ENCODE data around the gene BAAT. TPM values are rescaled to one million over a fixed set of nuclear protein-coding genes. Genes with fewer than 3 reads are reported as not detected.

Gene BAAT
- total and polyA plus RNA-seq, 2 of the 13 experiments (the other 11 are each of a cell fraction or from before 2014, with no cell fraction given) = 0.71 to 7.9 TPM

DNA sequence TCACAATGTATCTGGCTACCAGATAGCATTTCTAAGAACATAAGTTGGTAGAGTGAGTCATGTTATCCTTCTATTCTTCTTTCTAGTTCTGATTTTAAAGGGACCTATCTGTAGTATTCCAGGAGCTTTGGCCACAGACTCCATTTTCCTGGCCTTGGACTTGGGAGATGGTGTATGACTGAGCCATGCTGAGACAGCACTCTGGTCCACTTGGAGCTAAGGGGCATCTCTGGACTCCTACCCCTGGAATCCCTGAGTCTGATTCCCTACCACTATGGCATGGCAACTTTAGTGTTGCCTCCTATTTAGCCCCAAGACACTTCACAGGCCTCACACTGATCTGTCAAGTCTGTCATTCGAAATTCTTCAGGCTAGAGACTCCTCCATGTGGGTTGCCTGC lies 58.8 kb downstream of the BAAT start:
- in situ Hi-C loops (cut with HindIII; ENCODE audit: extremely low pct_ligation_motif_present, low pct_unique_long_range_greater_than_20kb) = loop anchor here (10.0 kb wide), 1 partner anchor 209 kb away; the partner anchor contains the start of gene RNF20
- ATAC-seq (no peak), DNase-seq (ENCODE audit: low spot score) (no peak), FAIRE-seq (no peak)
- Histone ChIP-seq H3K4me3 (replicated peaks in 1 of 3; ENCODE audit: insufficient read depth in 1 of 3, low read depth in 2 of 3, low read length in 3 of 3) (no peak overlapping the region), H2AFZ (ENCODE audit: low read length) (no peak overlapping the region), H3K9ac (ENCODE audit: insufficient read depth, low read depth, low read length) (peak overlapping the region; percentile 26; the same call in 1 of the 2 replicates), H3K4me1 (ENCODE audit: insufficient read depth, low read length) (peaks cover 78% of the 10 kb centered on the region), H3K27me3 (ENCODE audit: control insufficient read depth in 1 of 2, insufficient read depth in 2 of 2, low read length in 2 of 2) (no peaks in the 10 kb centered on the region), H3K4me2 (ENCODE audit: low read depth, low read length) (no peak overlapping the region), H3K9me3 (ENCODE audit: low read length) (peaks cover 14% of the 10 kb centered on the region; the same call in 1 of the 2 replicates), H3K79me2 (ENCODE audit: insufficient read depth, low read length) (no peaks in the 10 kb centered on the region), H4K20me1 (ENCODE audit: insufficient read depth, low read length) (no peaks in the 10 kb centered on the region), H3K27ac (ENCODE audit: extremely low read length, insufficient read depth, low read length) (peak overlapping the region; percentile 97), H3K36me3 (replicated peaks in 1 of 2; ENCODE audit: control insufficient read depth in 1 of 2, insufficient read depth in 2 of 2, low read length in 2 of 2) (0 out of 5 replicates have a peak, but pooled peaks cover 0 to 1% of the 10 kb centered on the region in 2 experiments)
- intact Hi-C loops (cut with micrococcal nuclease; ENCODE audit: unreplicated experiment) = no loop called here
- peak; percentile 4; the same call in 1 of the 2 replicates for TF ChIP-seq ZFP90 (CRISPR knock-in tag; IDR thresholded peaks at IDR 0.05; ENCODE audit: borderline replicate concordance)
- TF ChIP-seq PAX8 (CRISPR knock-in tag; IDR thresholded peaks at IDR 0.05; ENCODE audit: borderline replicate concordance) = 0 out of 2 replicates have a peak, but pooled peaks have one; percentile 61
- TF ChIP-seq, protein P1, sequence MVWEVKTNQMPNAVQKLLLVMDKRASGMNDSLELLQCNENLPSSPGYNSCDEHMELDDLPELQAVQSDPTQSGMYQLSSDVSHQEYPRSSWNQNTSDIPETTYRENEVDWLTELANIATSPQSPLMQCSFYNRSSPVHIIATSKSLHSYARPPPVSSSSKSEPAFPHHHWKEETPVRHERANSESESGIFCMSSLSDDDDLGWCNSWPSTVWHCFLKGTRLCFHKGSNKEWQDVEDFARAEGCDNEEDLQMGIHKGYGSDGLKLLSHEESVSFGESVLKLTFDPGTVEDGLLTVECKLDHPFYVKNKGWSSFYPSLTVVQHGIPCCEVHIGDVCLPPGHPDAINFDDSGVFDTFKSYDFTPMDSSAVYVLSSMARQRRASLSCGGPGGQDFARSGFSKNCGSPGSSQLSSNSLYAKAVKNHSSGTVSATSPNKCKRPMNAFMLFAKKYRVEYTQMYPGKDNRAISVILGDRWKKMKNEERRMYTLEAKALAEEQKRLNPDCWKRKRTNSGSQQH (CRISPR knock-in tag; IDR thresholded peaks at IDR 0.05; ENCODE audit: low read depth) = no peak
- TF ChIP-seq TFDP2 (CRISPR knock-in tag; IDR thresholded peaks at IDR 0.05) = 0 out of 2 replicates have a peak, but pooled peaks have one; percentile 6
- no peak for TF ChIP-seq TAF1 (CRISPR knock-in tag; IDR thresholded peaks at IDR 0.05)
- POLR2A ChIA-PET = interaction anchor here (1.2 to 5.3 kb wide), 13 partner anchors 9 to 120 kb away, joined by 3 to 116 read pairs (median 31); partner anchors contain the start of genes MRPL50 and ZNF189
- CTCF ChIA-PET (ENCODE audit: low intra/inter-chr PET ratio, low total read pairs) = no interaction called here
- no TSS peak for BruUV-seq (replicated peaks)
- 100% methylated on average over 1 of the region's 1 CpG for WGBS (ENCODE audit: low lambda C conversion rate)

Data from HepG2 (cell line).